GM12891 (cell line): ENCODE results near the gene BID.

ENCODE experiments used
- POLR2A ChIP-seq: IDR thresholded peaks from 2 replicates; pipeline ENCODE4 v1.6.1; 2011; ENCODE audit warnings: low read depth, low read length, control low read depth
- TAF1 ChIP-seq: IDR thresholded peaks from 2 replicates; pipeline ENCODE4 v1.6.1; 2011; ENCODE audit warnings: low read depth, low read length, control low read depth

DNA sequence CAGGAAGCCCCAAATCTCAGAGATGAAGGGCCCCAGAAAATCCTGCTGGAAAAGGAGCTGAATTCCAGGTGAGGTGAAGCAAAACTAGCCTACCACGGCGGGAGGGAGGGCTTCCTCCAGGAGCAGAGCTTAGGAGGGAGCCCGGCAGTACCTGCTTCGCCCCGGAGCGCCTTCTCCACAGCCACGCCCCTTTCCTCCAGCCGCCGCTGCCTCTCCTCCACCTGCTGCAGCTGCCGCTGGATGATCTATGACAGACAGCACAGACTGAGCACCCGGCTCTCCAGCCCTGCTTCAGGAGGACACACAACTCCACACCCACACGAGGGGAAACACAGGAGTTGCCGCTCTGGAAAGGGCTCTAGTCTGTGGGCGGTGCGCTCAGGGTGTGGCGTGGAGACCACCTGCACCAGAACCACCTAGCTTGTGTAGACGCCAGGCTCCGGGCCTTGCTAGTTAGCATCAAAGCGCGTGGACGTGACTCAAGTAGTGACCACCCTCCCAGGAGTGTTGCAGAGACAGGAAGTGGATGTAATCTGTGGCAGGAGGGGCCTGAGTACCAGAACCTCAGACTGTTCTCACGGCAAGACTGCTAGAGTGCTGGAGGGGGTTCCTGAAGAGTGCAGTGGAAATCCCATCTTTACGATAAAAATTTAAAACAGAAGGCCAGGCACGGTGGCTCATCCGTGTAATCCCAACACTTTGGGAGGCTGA, 34.6 kb upstream of the BID start:
- 0 out of 2 replicates have a peak, but pooled peaks have one; percentile 30 for TF ChIP-seq POLR2A
- no peak for TF ChIP-seq TAF1
